ENCODE measurements around the gene KRTAP29-1. TPM values are rescaled to one million over a fixed set of nuclear protein-coding genes. Genes with fewer than 3 reads are reported as not detected.

The KRTAP29-1 gene
- total RNA-seq, 1 experiment from 2014 or later = not detected

DNA sequence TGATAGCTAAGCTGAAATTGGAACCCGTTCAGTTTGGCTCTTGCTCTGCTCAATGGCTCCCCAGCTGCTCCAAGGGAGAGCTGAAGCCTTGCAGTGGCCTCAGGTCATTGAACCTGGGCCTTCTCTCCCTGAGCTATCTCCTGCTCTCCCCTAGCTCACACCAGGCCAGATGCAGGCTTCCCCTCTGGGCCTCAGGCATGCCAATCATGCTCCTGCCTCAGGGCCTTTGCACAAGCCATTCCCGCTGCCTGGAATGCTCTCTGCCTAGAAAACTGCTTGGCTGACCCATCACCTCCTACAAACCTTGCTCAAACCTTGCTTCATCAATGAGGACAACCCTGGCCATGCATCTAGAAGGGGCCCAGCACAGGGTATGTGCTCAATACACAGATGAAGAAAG, 29.6 kb upstream of the KRTAP29-1 start:
- H3K9me3 ChIP-seq (ENCODE audit: control insufficient read depth, low read depth, low read length) = no peaks in the 10 kb centered on the region

More for the DNA sequence above, 29.6 kb upstream of the KRTAP29-1 start:
- peaks cover 0 to 9% of the 10 kb centered on the region in 2 experiments; a peak in 3 of 4 replicates for H3K4me1 Mint-ChIP-seq
- Histone ChIP-seq H3T11ph (ENCODE audit: low read length) (no peak overlapping the region), H3K27ac (ENCODE audit: insufficient read length, low read depth, low read length) (no peak overlapping the region), H2BK5ac (ENCODE audit: insufficient read length, low read length) (no peak overlapping the region), H4K91ac (ENCODE audit: insufficient read length, low read depth, low read length) (no peak overlapping the region), H3K79me1 (ENCODE audit: insufficient read depth, low read depth, low read length, poor library complexity, severe bottlenecking) (no peaks in the 10 kb centered on the region), H3K4me2 (ENCODE audit: insufficient read depth, insufficient read length, low read length) (no peak overlapping the region), H3K23ac (ENCODE audit: insufficient read length, low read depth, low read length) (no peak overlapping the region), H3K79me2 (ENCODE audit: insufficient read depth, low read length) (no peaks in the 10 kb centered on the region), H3K14ac (ENCODE audit: insufficient read depth, low read length) (no peak overlapping the region), H3K27me3 (ENCODE audit: insufficient read depth, low read length) (no peaks in the 10 kb centered on the region), H3K23me2 (ENCODE audit: insufficient read length, low read depth, low read length, poor library complexity, severe bottlenecking) (no peaks in the 10 kb centered on the region), H3K4me1 (ENCODE audit: insufficient read depth, low read length) (no peaks in the 10 kb centered on the region), H4K5ac (ENCODE audit: insufficient read length, low read depth, low read length) (no peak overlapping the region), H4K8ac (replicated peaks; ENCODE audit: insufficient read length, low read depth, low read length) (no peak overlapping the region), H2BK120ac (ENCODE audit: low read depth, low read length, poor library complexity, severe bottlenecking) (no peak overlapping the region), H2BK15ac (ENCODE audit: low read depth, low read length) (no peak overlapping the region), H2BK20ac (ENCODE audit: low read depth, low read length, poor library complexity, severe bottlenecking) (no peak overlapping the region), H3K56ac (ENCODE audit: insufficient read length, low read depth, low read length) (no peak overlapping the region), H4K20me1 (ENCODE audit: control insufficient read depth, insufficient read depth, insufficient read length) (no peaks in the 10 kb centered on the region), H3K18ac (ENCODE audit: insufficient read length, low read depth, low read length) (no peak overlapping the region), H2AFZ (ENCODE audit: low read length) (no peak overlapping the region), H2AK5ac (ENCODE audit: insufficient read length, low read length) (no peak overlapping the region), H2BK12ac (ENCODE audit: insufficient read length, low read depth, low read length) (no peak overlapping the region), H3K4ac (ENCODE audit: low read depth, low read length) (no peak overlapping the region), H3K9ac (ENCODE audit: extremely low read depth, insufficient read length, low read length) (no peak overlapping the region)
- TF ChIP-seq, protein P1, sequence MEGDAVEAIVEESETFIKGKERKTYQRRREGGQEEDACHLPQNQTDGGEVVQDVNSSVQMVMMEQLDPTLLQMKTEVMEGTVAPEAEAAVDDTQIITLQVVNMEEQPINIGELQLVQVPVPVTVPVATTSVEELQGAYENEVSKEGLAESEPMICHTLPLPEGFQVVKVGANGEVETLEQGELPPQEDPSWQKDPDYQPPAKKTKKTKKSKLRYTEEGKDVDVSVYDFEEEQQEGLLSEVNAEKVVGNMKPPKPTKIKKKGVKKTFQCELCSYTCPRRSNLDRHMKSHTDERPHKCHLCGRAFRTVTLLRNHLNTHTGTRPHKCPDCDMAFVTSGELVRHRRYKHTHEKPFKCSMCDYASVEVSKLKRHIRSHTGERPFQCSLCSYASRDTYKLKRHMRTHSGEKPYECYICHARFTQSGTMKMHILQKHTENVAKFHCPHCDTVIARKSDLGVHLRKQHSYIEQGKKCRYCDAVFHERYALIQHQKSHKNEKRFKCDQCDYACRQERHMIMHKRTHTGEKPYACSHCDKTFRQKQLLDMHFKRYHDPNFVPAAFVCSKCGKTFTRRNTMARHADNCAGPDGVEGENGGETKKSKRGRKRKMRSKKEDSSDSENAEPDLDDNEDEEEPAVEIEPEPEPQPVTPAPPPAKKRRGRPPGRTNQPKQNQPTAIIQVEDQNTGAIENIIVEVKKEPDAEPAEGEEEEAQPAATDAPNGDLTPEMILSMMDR (conservative IDR thresholded peaks at IDR 0.05) = no peak
- peaks cover 4% of the 10 kb centered on the region; the same call in 1 of the 2 replicates for H3K27me3 Mint-ChIP-seq (ENCODE audit: low read depth)
- H3K4me3 Mint-ChIP-seq = no peak overlapping the region
- no peaks in the 10 kb centered on the region; a peak in 2 of 5 replicates for H3K9me3 Mint-ChIP-seq
- H3K27ac Mint-ChIP-seq = no peak overlapping the region; a peak in 1 of 7 replicates
- DNase-seq = no peak
- H3K36me3 Mint-ChIP-seq (ENCODE audit: insufficient read depth in 1 of 3, low read depth in 3 of 3) = no peaks in the 10 kb centered on the region; a peak in 1 of 7 replicates
- no CpG with 5 or more reads among the region's 2 CpGs for WGBS (ENCODE audit: extremely low coverage, insufficient read length, low lambda C conversion rate)
